Neural cell (in vitro differentiated cells): ENCODE data around the gene CLHC1. TPM values are rescaled to one million over a fixed set of nuclear protein-coding genes. Genes with fewer than 3 reads are reported as not detected.

Source experiments
- H2AFZ ChIP-seq: fragments of 200-600, 300-800 bp; sonication (generic), shearing (Covaris generic); 2 replicates; pipeline ENCODE4 v1.6.0; 2014; ENCODE audit warnings: low read depth, mild to moderate bottlenecking, antibody characterized with exemption, low read length, moderate library complexity
- H3F3A ChIP-seq: fragments of 200-600 bp; shearing (Covaris generic); 2 replicates; pipeline ENCODE4 v1.6.1; 2016; ENCODE audit warnings: mild to moderate bottlenecking, moderate library complexity, mixed read lengths, antibody characterized with exemption, low read length; ENCODE audit not compliant: insufficient read depth, poor library complexity, severe bottlenecking
- H3K27ac ChIP-seq: fragments of 200-600, 300-800 bp; sonication (generic), shearing (Covaris generic); 2 replicates; pipeline ENCODE4 v1.5.1; 2014; ENCODE audit warnings: mild to moderate bottlenecking, low read length, moderate library complexity
- H3K27me3 ChIP-seq: fragments of 300-800, 200-600 bp; sonication (generic), shearing (Covaris generic); 2 replicates; pipeline ENCODE4 v1.6.0; 2014; ENCODE audit warnings: mild to moderate bottlenecking, low read depth, low read length, moderate library complexity; ENCODE audit not compliant: insufficient read depth
- H3K36me3 ChIP-seq: fragments of 300-800, 200-600 bp; sonication (generic), shearing (Covaris generic); 2 replicates; pipeline ENCODE4 v1.5.1; 2014; ENCODE audit warnings: mild to moderate bottlenecking, antibody characterized with exemption, low read length, moderate library complexity; ENCODE audit not compliant: insufficient read depth
- H3K4me2 ChIP-seq: fragments of 300-800, 200-600 bp; sonication (generic), shearing (Covaris generic); 2 replicates; pipeline ENCODE4 v1.6.0; 2014; ENCODE audit warnings: mild to moderate bottlenecking, low read length
- H3K4me3 ChIP-seq: fragments of 300-800, 200-600 bp; sonication (generic), shearing (Covaris generic); 2 replicates; pipeline ENCODE4 v1.5.1; 2014; ENCODE audit warnings: mild to moderate bottlenecking, low read length, moderate library complexity
- H3K79me2 ChIP-seq: fragments of 200-600 bp; shearing (Covaris generic); replicated peaks from 2 replicates; pipeline ENCODE4 v1.6.0; 2014; ENCODE audit warnings: mild to moderate bottlenecking, low read length, moderate library complexity; ENCODE audit not compliant: insufficient read depth
- H3K9ac ChIP-seq: fragments of 300-800, 200-600 bp; sonication (generic), shearing (Covaris generic); 2 replicates; pipeline ENCODE4 v1.6.1; 2016; ENCODE audit warnings: mild to moderate bottlenecking, low read length, mixed read lengths
- H3K9me2 ChIP-seq: fragments of 200-600 bp; shearing (Covaris generic); 2 replicates; pipeline ENCODE4 v1.6.1; 2016; ENCODE audit warnings: mild to moderate bottlenecking, low read length, mixed read lengths; ENCODE audit not compliant: insufficient read depth
- H3K9me3 ChIP-seq: fragments of 200-600, 300-800 bp; sonication (generic), shearing (Covaris generic); 2 replicates; pipeline ENCODE4 v1.6.1; 2016; ENCODE audit warnings: mild to moderate bottlenecking, mixed run types, low read length, moderate library complexity, mixed read lengths
- H4K20me1 ChIP-seq: fragments of 200-600 bp; shearing (Covaris generic); 2 replicates; pipeline ENCODE4 v1.6.1; 2016; ENCODE audit warnings: mild to moderate bottlenecking, mixed run types; ENCODE audit not compliant: insufficient read depth
- EP300 ChIP-seq: fragments of 450-650 bp; conservative IDR thresholded peaks from 2 replicates; pipeline ENCODE4 v1.6.1; 2014; ENCODE audit warnings: antibody characterized with exemption, mild to moderate bottlenecking, moderate library complexity; ENCODE audit not compliant: poor library complexity, severe bottlenecking
- EZH2 ChIP-seq: fragments of 200-600, 300-800 bp; shearing (Covaris generic), sonication (generic); IDR thresholded peaks from 2 replicates; pipeline ENCODE4 v1.6.1; 2014; ENCODE audit warnings: antibody characterized with exemption, low read length, borderline replicate concordance, mild to moderate bottlenecking; ENCODE audit not compliant: insufficient read depth, poor library complexity, severe bottlenecking
- MXI1 ChIP-seq: fragments of 450-650 bp; conservative IDR thresholded peaks from 2 replicates; pipeline ENCODE4 v1.6.1; 2014; ENCODE audit warnings: antibody characterized with exemption, mild to moderate bottlenecking; ENCODE audit not compliant: poor library complexity, severe bottlenecking
- POLR2AphosphoS5 ChIP-seq: IDR thresholded peaks from 2 replicates; pipeline ENCODE4 v1.6.1; 2012
- RAD21 ChIP-seq: fragments of 450-650 bp; conservative IDR thresholded peaks from 2 replicates; pipeline ENCODE4 v1.6.1; 2014; ENCODE audit warnings: antibody characterized with exemption, mild to moderate bottlenecking, moderate library complexity
- REST ChIP-seq: IDR thresholded peaks from 2 replicates; pipeline ENCODE4 v1.6.1; 2012; ENCODE audit warnings: borderline replicate concordance
- SMC3 ChIP-seq: fragments of 450-650 bp; conservative IDR thresholded peaks from 2 replicates; pipeline ENCODE4 v1.6.1; 2014; ENCODE audit warnings: antibody characterized with exemption, mild to moderate bottlenecking, moderate library complexity; ENCODE audit not compliant: poor library complexity
- TAF1 ChIP-seq: IDR thresholded peaks from 2 replicates; pipeline ENCODE4 v1.6.1; 2012; ENCODE audit warnings: low read depth
- polyA plus RNA-seq: library from polyadenylated mRNA; depleted of rRNA; stranded (reverse); fragments of >200 nt; gene quantifications from 2 replicates; pipeline ENCODE4 v1.2.3, GENCODE V29; 2014
- TF ChIP-seq, protein P1 (sequence below): fragments of 450-650 bp; IDR thresholded peaks from 2 replicates; pipeline ENCODE4 v1.5.1; 2014; ENCODE audit warnings: antibody characterized with exemption, mild to moderate bottlenecking, moderate library complexity; ENCODE audit not compliant: poor library complexity, severe bottlenecking

CLHC1 gene
- polyA plus RNA-seq, 1 donor from 2014 or later: 43.6 TPM

GRCh38 chr2:55239656-55240222, 7.6 kb upstream of the CLHC1 start:
- Histone ChIP-seq H3K9ac (no peak overlapping the region), H3K9me2 (no peaks in the 10 kb centered on the region), H3K79me2 (no peaks in the 10 kb centered on the region), H2AFZ (no peak overlapping the region), H3K4me2 (no peak overlapping the region), H3K9me3 (no peaks in the 10 kb centered on the region), H3F3A (no peaks in the 10 kb centered on the region), H3K27ac (no peak overlapping the region), H3K27me3 (no peaks in the 10 kb centered on the region), H3K4me3 (no peak overlapping the region), H4K20me1 (no peaks in the 10 kb centered on the region), H3K36me3 (peaks cover 8% of the 10 kb centered on the region)
- TF ChIP-seq SMC3 (no peak), REST (no peak), EP300 (no peak), EZH2 (no peak), MXI1 (no peak), TAF1 (no peak), POLR2AphosphoS5 (no peak), RAD21 (no peak)
- TF ChIP-seq, protein P1, sequence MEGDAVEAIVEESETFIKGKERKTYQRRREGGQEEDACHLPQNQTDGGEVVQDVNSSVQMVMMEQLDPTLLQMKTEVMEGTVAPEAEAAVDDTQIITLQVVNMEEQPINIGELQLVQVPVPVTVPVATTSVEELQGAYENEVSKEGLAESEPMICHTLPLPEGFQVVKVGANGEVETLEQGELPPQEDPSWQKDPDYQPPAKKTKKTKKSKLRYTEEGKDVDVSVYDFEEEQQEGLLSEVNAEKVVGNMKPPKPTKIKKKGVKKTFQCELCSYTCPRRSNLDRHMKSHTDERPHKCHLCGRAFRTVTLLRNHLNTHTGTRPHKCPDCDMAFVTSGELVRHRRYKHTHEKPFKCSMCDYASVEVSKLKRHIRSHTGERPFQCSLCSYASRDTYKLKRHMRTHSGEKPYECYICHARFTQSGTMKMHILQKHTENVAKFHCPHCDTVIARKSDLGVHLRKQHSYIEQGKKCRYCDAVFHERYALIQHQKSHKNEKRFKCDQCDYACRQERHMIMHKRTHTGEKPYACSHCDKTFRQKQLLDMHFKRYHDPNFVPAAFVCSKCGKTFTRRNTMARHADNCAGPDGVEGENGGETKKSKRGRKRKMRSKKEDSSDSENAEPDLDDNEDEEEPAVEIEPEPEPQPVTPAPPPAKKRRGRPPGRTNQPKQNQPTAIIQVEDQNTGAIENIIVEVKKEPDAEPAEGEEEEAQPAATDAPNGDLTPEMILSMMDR: no peak

DNA sequence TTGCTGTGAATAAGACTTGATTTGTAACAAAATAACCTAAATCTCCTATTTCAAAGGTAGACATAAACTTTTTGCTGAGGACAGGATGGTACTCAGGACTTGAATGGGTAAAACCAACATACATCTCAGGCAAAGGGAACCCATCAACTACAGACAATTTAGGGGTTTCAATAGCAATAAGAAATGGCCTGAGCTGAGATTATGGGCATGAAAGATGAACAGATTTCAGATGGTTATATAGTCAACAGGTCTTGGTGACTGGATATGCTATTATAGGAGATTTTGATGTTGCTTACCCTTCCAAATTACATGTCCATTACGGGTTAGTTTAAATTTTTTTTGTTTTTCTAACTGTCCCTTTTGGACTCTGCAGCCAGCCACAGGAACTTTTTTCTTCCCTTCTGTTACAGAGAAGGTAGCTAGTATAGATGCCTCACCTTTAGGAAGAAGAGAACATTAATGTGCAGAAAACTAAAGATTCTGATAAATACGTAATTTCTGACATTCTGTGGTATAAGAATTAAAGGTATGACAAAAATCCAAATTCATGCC, 5.0 kb upstream of the CLHC1 start:
- no peak overlapping the region for H3K4me3 ChIP-seq
- no peaks in the 10 kb centered on the region for H3F3A ChIP-seq
- no peak overlapping the region for H3K9ac ChIP-seq
- no peak overlapping the region for H3K4me2 ChIP-seq
- H3K27ac ChIP-seq: no peak overlapping the region
- H3K36me3 ChIP-seq: peaks cover 14% of the 10 kb centered on the region
- no peaks in the 10 kb centered on the region for H3K27me3 ChIP-seq
- no peak overlapping the region for H2AFZ ChIP-seq
- peaks cover 16% of the 10 kb centered on the region for H3K79me2 ChIP-seq
- H4K20me1 ChIP-seq: no peaks in the 10 kb centered on the region
- no peaks in the 10 kb centered on the region for H3K9me2 ChIP-seq
- no peak for TF ChIP-seq RAD21
- no peak for TF ChIP-seq REST
- TF ChIP-seq, protein P1: no peak
- TF ChIP-seq POLR2AphosphoS5: no peak
- TF ChIP-seq EZH2: no peak
- no peak for TF ChIP-seq MXI1
- no peak for TF ChIP-seq EP300
- no peak for TF ChIP-seq SMC3
- no peaks in the 10 kb centered on the region for H3K9me3 ChIP-seq
